22Rv1 (cell line): ENCODE data around the gene CBX3.

Experiments
- H3K27ac ChIP-seq: fragments of 450-650 bp; 2 replicates; pipeline ENCODE4 v1.5.1; 2017
- CTCF ChIP-seq: fragments of 450-650 bp; IDR thresholded peaks from 2 replicates; pipeline ENCODE4 v1.5.1; 2017; ENCODE audit warnings: mild to moderate bottlenecking
- ZFX ChIP-seq: fragments of 450-650 bp; IDR thresholded peaks from 2 replicates; pipeline ENCODE4 v1.6.1; 2017; ENCODE audit warnings: antibody characterized with exemption, borderline replicate concordance

The CBX3 gene

GRCh38 chr7:26192485-26193087 lies 9.0 kb upstream of the CBX3 start:
- peak overlapping the region; percentile 14; the same call in 1 of the 2 replicates for H3K27ac ChIP-seq
- TF ChIP-seq CTCF, result no peak
- TF ChIP-seq ZFX, result no peak

GRCh38 chr7:26193432-26194207 lies 7.9 kb upstream of the CBX3 start:
- H3K27ac ChIP-seq, result peak overlapping the region; percentile 14; the same call in 1 of the 2 replicates
- TF ChIP-seq CTCF (no peak), ZFX (no peak)

- peak overlapping the region; percentile 14; the same call in 1 of the 2 replicates for H3K27ac ChIP-seq
These were observed 6.8 kb upstream of the CBX3 start for GRCh38 chr7:26194764-26195163.

- TF ChIP-seq ZFX, result no peak
- TF ChIP-seq CTCF, result no peak
- 0 out of 2 replicates have a peak overlapping the region, but pooled peaks have one; percentile 14 for H3K27ac ChIP-seq
These were observed 6.4 kb upstream of the CBX3 start for GRCh38 chr7:26195182-26195581.

DNA sequence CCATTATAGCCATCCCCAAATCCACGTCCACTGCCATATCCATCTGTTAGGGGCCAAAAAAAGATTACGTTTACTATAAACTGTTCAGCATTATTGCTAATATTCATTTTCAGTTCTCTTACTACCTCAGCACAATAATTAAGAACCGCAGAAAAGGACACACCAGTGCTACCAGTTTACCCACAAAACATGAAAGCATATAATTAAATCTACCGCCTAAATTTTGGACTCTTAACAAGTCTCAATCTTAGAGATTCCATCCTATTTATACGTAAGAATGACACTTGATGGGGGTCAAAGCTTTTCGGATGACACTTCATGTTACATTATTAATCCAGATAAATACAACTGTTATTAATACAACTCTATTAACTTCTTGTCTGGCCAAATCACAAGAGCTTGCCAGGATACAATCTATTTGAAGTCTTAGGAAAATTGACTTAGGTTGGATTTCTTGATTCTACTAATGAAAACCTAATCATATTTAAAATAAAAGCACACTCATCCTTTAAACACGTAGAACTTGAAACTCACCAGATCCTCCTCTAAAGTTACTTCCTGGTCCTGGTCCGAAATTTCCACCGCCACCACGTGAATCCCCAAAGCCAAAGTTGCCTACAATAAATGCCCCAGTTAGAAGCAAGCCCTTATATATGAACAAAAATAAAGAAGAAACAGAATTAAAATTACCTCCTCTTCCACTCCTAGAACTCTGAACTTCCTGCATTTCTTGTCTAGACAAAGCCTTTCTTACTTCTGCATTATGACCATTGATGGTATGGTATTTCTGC lies 5.5 kb upstream of the CBX3 start:
- H3K27ac ChIP-seq, result no peak overlapping the region
- TF ChIP-seq ZFX (no peak), CTCF (no peak)

- TF ChIP-seq ZFX (no peak), CTCF (no peak)
- H3K27ac ChIP-seq, result 0 out of 2 replicates have a peak overlapping the region, but pooled peaks have one; percentile 5
These were observed 4.1 kb upstream of the CBX3 start for GRCh38 chr7:26197153-26198115.
